GM12878 (cell line): ENCODE measurements around the gene ENO2. TPM values are rescaled to one million over a fixed set of nuclear protein-coding genes. Genes with fewer than 3 reads are reported as not detected.
"Not testable (repeated sequence)": the region's sequence is repeated elsewhere in the genome, so short reads cannot be mapped to it uniquely, and the experiment has no call there.

ENCODE experiments used
- ATAC-seq: fragments of 200-7000 bp; cut with Tn5 transposase; 3 replicates; pipeline ENCODE4 v1.9.1; 2020; ENCODE audit warnings: mild to moderate bottlenecking, moderate library complexity
- BruUV-seq: library from RNA; stranded (reverse); fragments of 400-500 nt; replicated peaks from 2 replicates; lab custom pipeline; 2021; lab: Mats Ljungman, UMichigan
- CTCF ChIA-PET: fragments of 300-600 bp; sonication (Branson Sonifier 250); formaldehyde crosslinking; extraction: SDS; loops from one replicate; lab custom pipeline; 2021; ENCODE audit warnings: inconsistent platforms; lab: Yijun Ruan, JAX
- POLR2A ChIA-PET: fragments of 350-600 bp; formaldehyde crosslinking; extraction: SDS; loops from one replicate; lab custom pipeline; 2021; ENCODE audit warnings: inconsistent platforms; lab: Charles Lee
- RAD21 ChIA-PET: fragments of 300-600 bp; sonication (Branson Sonifier 250); formaldehyde crosslinking; loops from one replicate; lab custom pipeline; 2023; ENCODE audit warnings: antibody characterized with exemption; ENCODE audit not compliant: unreplicated experiment; lab: Charles Lee
- SMC1A ChIA-PET: fragments of 300-600 bp; sonication (Branson Sonifier 250); formaldehyde crosslinking; loops from one replicate; lab custom pipeline; 2023; ENCODE audit not compliant: unreplicated experiment, uncharacterized antibody; lab: Charles Lee
- DNase-seq: peaks from one replicate; pipeline ENCODE4 v3.0.0-alpha.2; 2011; ENCODE audit warnings: low read depth, low spot score
- FAIRE-seq: peaks from 3 replicates; lab custom pipeline; 2011; peaks lifted over from hg19 to GRCh38; lab: Jason Lieb, UNC
- H2AFZ ChIP-seq: 2 replicates; pipeline ENCODE4 v1.6.0; 2011; ENCODE audit warnings: low read depth, low read length, control low read depth; ENCODE audit not compliant: control insufficient read depth
- H3K27ac ChIP-seq: 2 replicates; pipeline ENCODE4 v1.5.1; 2011; ENCODE audit warnings: control low read depth; ENCODE audit not compliant: control insufficient read depth, insufficient read depth
- H3K27me3 ChIP-seq, 2 experiments: replicated peaks in 1 of 2; 2 replicates each; pipeline versions ENCODE4 v1.6.0 to v1.6.1; 2011; ENCODE audit warnings: low read length in 1 of 2; ENCODE audit not compliant: control insufficient read depth in 2 of 2, insufficient read depth in 2 of 2
- H3K36me3 ChIP-seq, 2 experiments: 2 replicates each; pipeline ENCODE4 v1.5.1; 2011; ENCODE audit warnings: low read length in 1 of 2; ENCODE audit not compliant: control insufficient read depth in 2 of 2, insufficient read depth in 2 of 2
- H3K4me1 ChIP-seq: 2 replicates; pipeline ENCODE4 v1.6.1; 2011; ENCODE audit warnings: mild to moderate bottlenecking, low read length, moderate library complexity, mixed read lengths; ENCODE audit not compliant: control insufficient read depth, insufficient read depth
- H3K4me2 ChIP-seq: 2 replicates; pipeline ENCODE4 v1.6.0; 2011; ENCODE audit warnings: control low read depth; ENCODE audit not compliant: control insufficient read depth, insufficient read depth
- H3K4me3 ChIP-seq: fragments of 200-600 bp; sonication (generic); 2 replicates; pipeline ENCODE4 v1.5.1; 2016
- H3K79me2 ChIP-seq: 2 replicates; pipeline ENCODE4 v1.6.0; 2011; ENCODE audit warnings: low read length; ENCODE audit not compliant: control insufficient read depth, insufficient read depth
- H3K9ac ChIP-seq: 2 replicates; pipeline ENCODE4 v1.8.0; 2011; ENCODE audit warnings: low read length, control low read depth, mixed read lengths; ENCODE audit not compliant: control insufficient read depth, insufficient read depth
- H3K9me3 ChIP-seq: replicated peaks from 3 replicates; pipeline ENCODE4 v1.5.1; 2011; ENCODE audit warnings: mild to moderate bottlenecking, low read length; ENCODE audit not compliant: control insufficient read depth, insufficient read depth
- H4K20me1 ChIP-seq: 2 replicates; pipeline ENCODE4 v1.6.0; 2011; ENCODE audit not compliant: control insufficient read depth, insufficient read depth
- ASH2L ChIP-seq: fragments of 300-600, 200-600 bp; sonication (generic); IDR thresholded peaks from 2 replicates; pipeline ENCODE4 v1.6.1; 2017; ENCODE audit warnings: low read depth, mild to moderate bottlenecking, borderline replicate concordance
- CBFB ChIP-seq: IDR thresholded peaks from 2 replicates; pipeline ENCODE4 v1.6.1; 2016; ENCODE audit warnings: antibody characterized with exemption, low read depth
- ESRRA ChIP-seq: IDR thresholded peaks from 2 replicates; pipeline ENCODE4 v1.6.1; 2012; ENCODE audit warnings: mild to moderate bottlenecking, low read length, improper control_type of control experiment
- GABPA ChIP-seq: IDR thresholded peaks from 2 replicates; pipeline ENCODE4 v1.6.1; 2014; ENCODE audit warnings: antibody characterized with exemption, low read depth, mild to moderate bottlenecking, inconsistent platforms
- IRF4 ChIP-seq: IDR thresholded peaks from 2 replicates; pipeline ENCODE4 v1.6.1; 2011; ENCODE audit warnings: low read depth, low read length
- LARP7 ChIP-seq: fragments of 450-650 bp; IDR thresholded peaks from 2 replicates; pipeline ENCODE4 v1.6.1; 2017; ENCODE audit warnings: mild to moderate bottlenecking
- RBBP5 ChIP-seq: fragments of 200-600 bp; sonication (generic); conservative IDR thresholded peaks from 2 replicates; pipeline ENCODE4 v1.6.1; 2016
- SRF ChIP-seq, 2 experiments: IDR thresholded peaks; 2 replicates each; pipeline ENCODE4 v1.6.1; 2011; ENCODE audit warnings: low read depth in 2 of 2, low read length in 2 of 2, mild to moderate bottlenecking in 1 of 2, moderate library complexity in 1 of 2
- STAT1 ChIP-seq: fragments of 450-650 bp; conservative IDR thresholded peaks from 2 replicates; pipeline ENCODE4 v1.6.1; 2014; ENCODE audit warnings: antibody characterized with exemption, mild to moderate bottlenecking
- TAF1 ChIP-seq: IDR thresholded peaks from 2 replicates; pipeline ENCODE4 v1.6.1; 2011; ENCODE audit warnings: mild to moderate bottlenecking, low read depth, low read length, borderline replicate concordance
- TCF7 ChIP-seq: IDR thresholded peaks from 2 replicates; pipeline ENCODE4 v1.6.1; 2014; ENCODE audit warnings: antibody characterized with exemption, borderline replicate concordance
- ZNF24 ChIP-seq: fragments of 450-650 bp; IDR thresholded peaks from 2 replicates; pipeline ENCODE4 v1.6.1; 2017; ENCODE audit warnings: antibody characterized with exemption, mild to moderate bottlenecking
- ZSCAN29 ChIP-seq: fragments of 450-650 bp; IDR thresholded peaks from 2 replicates; pipeline ENCODE4 v1.6.1; 2017; ENCODE audit warnings: mild to moderate bottlenecking, moderate library complexity
- WGBS: methylation state at CpG from one replicate; pipeline ENCODE4 v1.1.6; 2016; ENCODE audit warnings: low lambda C conversion rate; ENCODE audit not compliant: insufficient replicate concordance, insufficient coverage; ENCODE audit errors: missing lambda C conversion rate; 5-methylcytosine and 5-hydroxymethylcytosine counted together
- in situ Hi-C: fragments of 300-500 bp; cut with MboI; formaldehyde crosslinking; loops from 9 replicates; pipeline ENCODE4 v1.14.3; 2018; ENCODE audit warnings: mixed read lengths
- intact Hi-C: fragments of 100-400 bp; cut with micrococcal nuclease; formaldehyde crosslinking; loops from one replicate; pipeline ENCODE4 v1.14.2; 2022; ENCODE audit not compliant: unreplicated experiment
- polyA plus RNA-seq, 11 experiments: library from polyadenylated mRNA; depleted of rRNA in 4 of 11; unstranded in 6 of 11; stranded (reverse) in 5 of 11; fragments of >200 nt; fragmentation: Nextera tagmentation in 4 of 11; fragmentation: Illumina TruSeq in 1 of 11; extraction: Ambion mirVana in 4 of 11; extraction: Trizol in 1 of 11; gene quantifications; 1 replicate in 1 of 11; 2 replicates in 10 of 11; pipeline versions ENCODE4 v1.2.1 to v1.2.3, GENCODE V29; 2011 to 2016; ENCODE audit warnings: inconsistent platforms in 2 of 11, missing spikeins in 2 of 11, low read depth in 1 of 11
- total RNA-seq, 4 experiments: library from RNA; depleted of rRNA in 3 of 4; stranded (reverse); fragments of >200 nt in 3 of 4; fragmentation: Illumina TruSeq in 1 of 4; extraction: Trizol in 1 of 4; gene quantifications; 2 replicates each; pipeline versions ENCODE4 v1.2.1 to v1.2.3, GENCODE V29; 2013 to 2021
- TF ChIP-seq, protein P1 (sequence below): IDR thresholded peaks from 2 replicates; pipeline ENCODE4 v1.6.1; 2011; ENCODE audit warnings: low read depth, low read length, improper control_type of control experiment, borderline replicate concordance

Gene ENO2
- total and polyA plus RNA-seq, 10 of the 15 experiments (the other 5 are each of a cell fraction or from before 2014, with no cell fraction given): 24.8 to 196 (median 43.1) TPM

DNA sequence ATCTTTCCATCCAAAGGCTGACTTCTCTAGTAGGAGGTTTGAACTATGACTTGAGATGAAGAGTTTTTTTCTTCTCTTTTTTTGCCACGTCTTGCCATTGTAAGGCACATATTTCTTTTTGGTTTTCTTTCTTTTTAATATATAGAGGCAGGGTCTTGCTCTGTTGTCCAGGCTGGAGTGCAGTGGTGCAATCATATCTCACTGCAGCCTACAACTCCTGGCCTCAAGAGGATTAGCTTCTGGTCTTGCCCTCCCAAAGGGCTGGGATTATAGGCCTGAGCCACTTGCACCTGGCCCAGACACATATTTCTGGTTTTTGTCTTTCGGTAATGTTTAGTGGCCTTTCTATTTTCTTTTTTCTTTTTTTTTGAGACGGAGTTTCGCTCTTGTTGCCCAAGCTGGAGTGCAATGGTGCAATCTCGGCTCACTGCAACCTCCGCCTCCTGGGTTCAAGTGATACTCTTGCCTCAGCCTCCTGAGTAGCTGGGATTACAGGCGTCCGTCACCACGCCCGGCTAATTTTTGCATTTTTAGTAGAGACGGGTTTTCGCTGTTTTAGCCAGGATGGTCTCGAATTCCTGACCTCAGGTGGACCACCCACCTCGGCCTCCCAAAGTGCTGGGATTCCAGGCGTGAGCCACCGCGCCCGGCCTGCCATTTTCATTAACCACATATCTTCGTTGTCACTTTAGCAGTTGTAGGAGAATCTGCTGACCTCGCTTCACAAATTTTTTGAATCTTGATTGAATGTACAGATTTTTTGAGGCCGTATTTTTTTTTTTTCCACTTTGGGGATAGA is 24.4 kb upstream of the ENO2 start:
- Histone ChIP-seq H3K9ac (peak overlapping the region; percentile 67), H3K27ac (peak overlapping the region; percentile 88)
- intact Hi-C loops: not testable (repeated sequence)

DNA sequence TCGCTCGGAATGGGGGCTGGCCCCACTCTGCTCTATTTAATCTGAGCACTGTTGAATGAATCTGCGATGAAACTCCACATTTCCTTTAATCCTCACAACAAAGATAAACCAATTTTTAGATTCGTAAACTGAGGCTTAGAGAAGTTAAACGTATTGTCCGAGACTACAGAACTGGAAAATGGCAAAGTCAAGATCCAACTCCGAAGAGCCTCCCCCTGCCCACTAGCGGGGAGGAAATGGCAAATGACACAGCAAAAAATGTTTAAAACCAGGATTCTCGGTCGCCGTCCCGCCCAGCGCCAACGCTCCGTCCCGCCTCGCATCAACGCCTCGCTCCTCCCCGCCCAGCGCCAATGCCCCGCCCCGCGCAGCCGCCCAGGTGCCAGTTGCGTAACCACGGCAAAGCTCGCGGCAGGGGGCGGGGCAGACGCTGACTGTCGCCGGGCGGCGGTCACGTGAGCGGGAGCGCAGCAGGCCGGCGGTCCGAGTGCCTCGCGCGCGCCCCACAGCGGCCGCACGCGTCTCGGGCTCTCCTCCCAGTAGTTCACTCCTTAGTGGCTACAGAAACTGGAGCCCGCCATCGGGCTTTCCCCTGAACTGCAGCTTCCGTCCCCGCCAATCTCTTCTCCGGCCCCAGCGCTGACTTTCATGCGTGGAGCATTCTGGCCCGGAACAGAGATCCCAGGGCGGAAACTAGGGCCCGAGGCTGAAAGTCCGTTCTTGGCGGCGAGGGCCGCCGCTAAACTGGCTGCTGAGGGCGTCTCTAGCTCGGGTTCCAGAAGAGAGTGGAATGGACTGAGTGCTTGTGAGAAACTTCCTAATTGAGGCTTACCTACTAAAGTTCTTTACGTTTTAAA is 23.4 kb upstream of the ENO2 start:
- ChIA-PET RAD21 (interaction anchor here (0.7 to 2.3 kb wide), 15 partner anchors 18 to 218 kb away, joined by 3 to 37 read pairs (median 3); partner anchors contain the start of genes C1RL, CDCA3, ENO2 and RNU7-1), CTCF (interaction anchor here (0.8 to 6.1 kb wide), 23 partner anchors 9 to 222 kb away, joined by 3 to 121 read pairs (median 6); partner anchors contain the start of genes C12orf57, CDCA3, LRRC23 and MLF2), POLR2A (interaction anchor here (0.5 to 2.1 kb wide), 19 partner anchors 11 to 258 kb away, joined by 3 to 30 read pairs (median 4); partner anchors contain the start of genes C12orf57, CDCA3, COPS7A and ENO2), SMC1A (interaction anchor here (0.7 to 2.8 kb wide), 16 partner anchors 9 to 138 kb away, joined by 3 to 41 read pairs (median 4); partner anchors contain the start of genes C12orf57, CDCA3, ENO2 and MLF2)
- H3K9me3 ChIP-seq: no peaks in the 10 kb centered on the region
- intact Hi-C loops (loop anchor here (1.0 kb wide), 4 partner anchors 13 to 39 kb away; partner anchors contain the start of genes LRRC23, SPSB2 and USP5), in situ Hi-C loops (no loop called here)
- peak overlapping the region; percentile 87 for H2AFZ ChIP-seq
- no peaks in the 10 kb centered on the region for H3K79me2 ChIP-seq
- H3K36me3 ChIP-seq: no peaks in the 10 kb centered on the region
- peaks cover 12% of the 10 kb centered on the region for H3K4me1 ChIP-seq
- ATAC-seq (peak; percentile 98), FAIRE-seq (peak; percentile 89), DNase-seq (peak; percentile 86)
- H4K20me1 ChIP-seq: no peaks in the 10 kb centered on the region
- peak overlapping the region; percentile 64 for H3K4me3 ChIP-seq
- peak overlapping the region; percentile 97 for H3K27ac ChIP-seq
- no peaks in the 10 kb centered on the region for H3K27me3 ChIP-seq
- peak overlapping the region; percentile 88 for H3K9ac ChIP-seq
- no TSS peak for BruUV-seq
- peak overlapping the region; percentile 82 for H3K4me2 ChIP-seq
- WGBS: 2% methylated on average over 57 of the region's 68 CpGs
- TF ChIP-seq TCF7 (no peak), ZSCAN29 (no peak), LARP7 (peak; percentile 95), ESRRA (no peak), TAF1 (peak; percentile 87), ASH2L (no peak), IRF4 (no peak), STAT1 (0 out of 2 replicates have a peak, but pooled peaks have one; percentile 86), SRF (IDR thresholded peaks at IDR 0.05; ENCODE audit: low read depth in 2 of 2, low read length in 2 of 2) (no peak), ZNF24 (peak; percentile 86), CBFB (0 out of 2 replicates have a peak, but pooled peaks have one; percentile 17), RBBP5 (no peak), GABPA (no peak; the same call in 1 of the 2 replicates)
- TF ChIP-seq, protein P1, sequence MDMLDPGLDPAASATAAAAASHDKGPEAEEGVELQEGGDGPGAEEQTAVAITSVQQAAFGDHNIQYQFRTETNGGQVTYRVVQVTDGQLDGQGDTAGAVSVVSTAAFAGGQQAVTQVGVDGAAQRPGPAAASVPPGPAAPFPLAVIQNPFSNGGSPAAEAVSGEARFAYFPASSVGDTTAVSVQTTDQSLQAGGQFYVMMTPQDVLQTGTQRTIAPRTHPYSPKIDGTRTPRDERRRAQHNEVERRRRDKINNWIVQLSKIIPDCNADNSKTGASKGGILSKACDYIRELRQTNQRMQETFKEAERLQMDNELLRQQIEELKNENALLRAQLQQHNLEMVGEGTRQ: peak; percentile 89

More for the DNA sequence above, 24.4 kb upstream of the ENO2 start:
- RAD21 ChIA-PET, FAIRE-seq, in situ Hi-C loops, SMC1A ChIA-PET, ATAC-seq, H3K27me3 ChIP-seq, H4K20me1 ChIP-seq, H3K79me2 ChIP-seq, DNase-seq, H3K36me3 ChIP-seq, H3K9me3 ChIP-seq, H2AFZ ChIP-seq, BruUV-seq, POLR2A ChIA-PET: not testable (repeated sequence)
- 95% methylated on average over 21 of the region's 21 CpGs for WGBS
- CTCF ChIA-PET: interaction anchor here (0.8 to 6.1 kb wide), 2 partner anchors 19 to 39 kb away, joined by 3 to 121 read pairs; partner anchors contain the start of genes CDCA3, SPSB2 and TPI1
- Histone ChIP-seq H3K4me3 (peak overlapping the region; percentile 56; the same call in 1 of the 2 replicates), H3K4me2 (peak overlapping the region; percentile 82), H3K4me1 (peaks cover 12% of the 10 kb centered on the region)
